ENCODE measurements around the gene RMC1. TPM values are rescaled to one million over a fixed set of nuclear protein-coding genes. Genes with fewer than 3 reads are reported as not detected.
A peak's percentile ranks its signal among the peaks of the same experiment; 100 is the strongest.

The RMC1 gene
- total RNA-seq, 6 donors from 2014 or later: 23.3 to 45.1 (median 39.8) TPM

- ATAC-seq (ENCODE audit: low FRiP score in 2 of 2) (peak; percentile 12 to 71), DNase-seq (peak in 1 of 2 donors; percentile 46)
- TF ChIP-seq POLR2AphosphoS5 (IDR thresholded peaks at IDR 0.05) (no peak), CTCF (IDR thresholded peaks at IDR 0.05) (no peak), EP300 (IDR thresholded peaks at IDR 0.05) (peak in 1 of 4 donors; percentile 24)
- Histone ChIP-seq H3K4me3 (no peak overlapping the region), H3K27ac (peak overlapping the region; percentile 57 to 83 (median 80)), H3K9me3 (no peaks in the 10 kb centered on the region), H3K27me3 (no peaks in the 10 kb centered on the region), H3K36me3 (peaks cover 23 to 96% (median 79%) of the 10 kb centered on the region in 4 donors), H3K4me1 (peaks cover 17 to 26% (median 20%) of the 10 kb centered on the region in 4 donors)
- 51 to 67% methylated on average over 12 of the region's 12 CpGs for WGBS, 2 donors
Observed at GRCh38 chr18:23523429-23524212, 20.3 kb downstream of the RMC1 start.

GRCh38 chr18:23524213-23524707 lies 20.9 kb downstream of the RMC1 start:
- no peaks in the 10 kb centered on the region for H3K9me3 ChIP-seq
- TF ChIP-seq POLR2A (IDR thresholded peaks at IDR 0.05) (peak in 1 of 4 donors; percentile 8), POLR2AphosphoS5 (IDR thresholded peaks at IDR 0.05) (no peak)
- H3K36me3 ChIP-seq: peaks cover 20 to 96% (median 79%) of the 10 kb centered on the region in 4 donors
- no peaks in the 10 kb centered on the region for H3K27me3 ChIP-seq
- peak overlapping the region in 2 of 4 donors; percentile 82 to 83 for H3K27ac ChIP-seq
- H3K4me1 ChIP-seq: peaks cover 17 to 26% (median 20%) of the 10 kb centered on the region in 4 donors
- WGBS, 2 donors: 92% methylated on average over 14 of the region's 14 CpGs
- DNase-seq (peak in 1 of 2 donors; percentile 27), ATAC-seq (ENCODE audit: low FRiP score in 2 of 2) (no peak)
- no peak overlapping the region for H3K4me3 ChIP-seq

GRCh38 chr18:23526501-23527063 lies 23.3 kb downstream of the RMC1 start:
- DNase-seq (no peak), ATAC-seq (ENCODE audit: low FRiP score in 2 of 2) (no peak)
- peaks cover 34 to 96% (median 82%) of the 10 kb centered on the region in 4 donors for H3K36me3 ChIP-seq
- H3K4me1 ChIP-seq: peaks cover 12 to 23% (median 19%) of the 10 kb centered on the region in 4 donors
- no peaks in the 10 kb centered on the region for H3K9me3 ChIP-seq
- WGBS, 2 donors: 96 to 97% methylated on average over 5 of the region's 5 CpGs
- TF ChIP-seq EP300 (IDR thresholded peaks at IDR 0.05) (no peak), POLR2AphosphoS5 (IDR thresholded peaks at IDR 0.05) (no peak), POLR2A (IDR thresholded peaks at IDR 0.05) (no peak)
- no peak overlapping the region for H3K4me3 ChIP-seq
- H3K27me3 ChIP-seq: no peaks in the 10 kb centered on the region
- H3K27ac ChIP-seq: no peak overlapping the region

- WGBS, 2 donors: 78 to 84% methylated on average over 17 to 20 of the region's 20 CpGs
- Histone ChIP-seq H3K27ac (peak overlapping the region; percentile 11 to 64 (median 34)), H3K9me3 (no peaks in the 10 kb centered on the region), H3K36me3 (peaks cover 50 to 98% (median 88%) of the 10 kb centered on the region in 4 donors), H3K4me1 (peaks cover 0 to 10% (median 5%) of the 10 kb centered on the region in 4 donors), H3K4me3 (no peak overlapping the region), H3K27me3 (no peaks in the 10 kb centered on the region)
- TF ChIP-seq CTCF (IDR thresholded peaks at IDR 0.05): no peak
- no peak for TF ChIP-seq EP300 (IDR thresholded peaks at IDR 0.05)
- no peak for TF ChIP-seq POLR2AphosphoS5 (IDR thresholded peaks at IDR 0.05)
- no peak for TF ChIP-seq POLR2A (IDR thresholded peaks at IDR 0.05)
- ATAC-seq (ENCODE audit: low FRiP score in 2 of 2): peak; percentile 5 to 90
- DNase-seq: peak; percentile 54 to 66
Observed at GRCh38 chr18:23528580-23529472, 25.5 kb downstream of the RMC1 start.

- 84 to 85% methylated on average over 3 of the region's 3 CpGs for WGBS, 2 donors
- H3K36me3 ChIP-seq: peaks cover 50 to 98% (median 91%) of the 10 kb centered on the region in 4 donors
Observed at GRCh38 chr18:23529604-23530003, 26.3 kb downstream of the RMC1 start.

More at GRCh38 chr18:23529604-23530003, 26.3 kb downstream of the RMC1 start:
- Histone ChIP-seq H3K9me3 (no peaks in the 10 kb centered on the region), H3K27me3 (no peaks in the 10 kb centered on the region), H3K4me1 (peaks cover 0 to 10% (median 2%) of the 10 kb centered on the region in 4 donors), H3K4me3 (no peak overlapping the region), H3K27ac (peak overlapping the region in 3 of 4 donors; percentile 12 to 64 (median 37))
- ATAC-seq (ENCODE audit: low FRiP score in 2 of 2) (no peak), DNase-seq (no peak)
- TF ChIP-seq POLR2A (IDR thresholded peaks at IDR 0.05) (no peak), EP300 (IDR thresholded peaks at IDR 0.05) (no peak), CTCF (IDR thresholded peaks at IDR 0.05) (no peak), POLR2AphosphoS5 (IDR thresholded peaks at IDR 0.05) (no peak)

All from upper lobe of left lung (tissue), 6 donors.